ENCODE measurements around the gene SMO. TPM values are rescaled to one million over a fixed set of nuclear protein-coding genes. Genes with fewer than 3 reads are reported as not detected.

Gene SMO
- total RNA-seq: 1 to 10 TPM; 5.4 to 7.6 TPM
- long read RNA-seq, partial matches to known transcripts: 0 of 1 reads
- long read RNA-seq, other reads (novel, unspliced or antisense): 1 of 1 reads

DNA sequence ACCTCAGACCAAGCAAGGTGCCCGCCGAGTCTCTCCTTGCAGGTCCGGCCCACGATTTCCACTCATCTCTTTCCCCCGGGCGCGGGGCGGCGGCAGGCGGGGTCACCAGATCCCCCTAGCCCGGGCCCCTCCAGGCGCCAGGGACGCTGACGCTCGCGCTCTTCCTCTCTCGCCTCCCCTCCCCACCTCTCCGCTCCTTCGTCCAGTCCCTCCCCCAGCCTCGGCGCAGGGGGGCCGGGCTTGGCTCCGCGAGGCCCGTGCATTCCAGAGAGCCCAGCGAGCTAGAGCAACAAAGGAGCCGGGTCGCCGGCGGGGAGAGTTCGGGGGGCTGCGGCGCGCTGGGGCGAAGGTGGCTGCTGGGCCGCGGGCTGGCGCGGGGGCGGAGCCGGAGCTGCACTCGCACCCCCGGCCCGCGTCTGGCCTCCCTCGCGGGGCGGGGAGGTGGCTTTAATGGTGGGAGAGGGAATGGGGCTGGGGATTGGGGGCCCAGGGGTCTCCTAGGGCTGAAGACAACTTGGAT lies at the start of gene SMO:
Gene SMO, plus strand, starts transcription at position 262 of the 520 bp plus-strand sequence. CDS start 519 bp downstream, outside the sequence.
- peak; percentile 90 to 92 for ATAC-seq
- DNase-seq: peak; percentile 55
- intact Hi-C loops (cut with DNase I): no loop called here

DNA sequence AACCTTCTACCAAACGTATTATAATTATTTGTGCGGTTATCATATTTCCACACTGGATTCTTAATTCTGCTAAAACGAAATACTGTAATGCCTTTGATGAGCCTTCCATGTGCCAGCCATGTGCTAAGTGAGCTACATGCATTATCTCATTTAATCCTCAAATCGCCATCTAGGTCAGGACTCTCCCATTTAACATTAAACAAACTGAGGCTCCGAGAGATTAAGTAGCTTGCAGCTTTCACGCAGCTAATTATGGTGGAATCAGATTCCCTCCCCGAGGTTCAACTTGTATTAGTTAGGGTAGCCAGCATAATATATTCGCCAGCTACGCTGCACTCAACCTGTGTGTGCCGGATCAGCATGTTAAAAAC lies 44.7 kb upstream of the SMO start:
- intact Hi-C loops (cut with DNase I): no loop called here
- ATAC-seq: no peak
- no peak for DNase-seq

DNA sequence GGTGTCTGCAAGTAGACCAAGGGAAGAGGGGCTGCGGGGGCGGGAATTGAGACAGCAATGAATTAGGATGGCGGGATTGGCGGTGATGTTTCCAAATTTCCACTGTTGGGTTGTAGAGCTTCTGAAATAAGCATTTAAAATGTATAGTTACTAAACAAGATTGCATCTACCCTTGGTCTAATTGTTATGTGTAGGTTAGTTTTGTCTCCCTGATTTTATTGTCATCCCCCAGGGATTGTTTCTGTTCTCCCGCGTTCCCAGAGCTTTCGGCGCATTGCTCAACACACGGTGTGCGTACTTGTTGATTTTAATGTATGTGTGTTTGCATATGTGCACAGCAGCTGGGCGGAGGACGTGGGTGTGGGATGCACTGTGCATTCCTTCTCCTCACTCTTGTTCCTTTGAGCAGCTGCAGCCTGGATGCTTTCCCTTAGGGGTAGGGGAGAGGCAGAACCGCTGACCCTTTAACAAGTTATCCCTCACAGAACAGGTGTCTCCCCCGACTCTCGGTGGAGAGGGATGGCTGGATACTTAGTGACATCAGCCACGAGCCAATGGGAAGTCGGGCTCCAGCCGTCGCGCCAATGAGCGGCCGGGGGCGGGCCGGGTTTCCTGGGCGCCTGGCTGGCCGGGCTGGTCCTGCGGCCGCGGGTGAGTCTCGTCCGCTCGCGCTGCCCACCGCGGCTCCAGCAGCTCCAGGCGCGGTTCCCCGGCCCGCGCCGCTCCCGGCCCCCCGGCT lies 44.2 kb upstream of the SMO start, which contains the start of gene TSPAN33:
Gene TSPAN33, plus strand, starts transcription at position 613 of the 739 bp plus-strand sequence. CDS start 274 bp downstream, outside the sequence.
- peak; percentile 93 to 97 for ATAC-seq
- peak; percentile 82 for DNase-seq
- intact Hi-C loops (cut with DNase I): no loop called here

DNA sequence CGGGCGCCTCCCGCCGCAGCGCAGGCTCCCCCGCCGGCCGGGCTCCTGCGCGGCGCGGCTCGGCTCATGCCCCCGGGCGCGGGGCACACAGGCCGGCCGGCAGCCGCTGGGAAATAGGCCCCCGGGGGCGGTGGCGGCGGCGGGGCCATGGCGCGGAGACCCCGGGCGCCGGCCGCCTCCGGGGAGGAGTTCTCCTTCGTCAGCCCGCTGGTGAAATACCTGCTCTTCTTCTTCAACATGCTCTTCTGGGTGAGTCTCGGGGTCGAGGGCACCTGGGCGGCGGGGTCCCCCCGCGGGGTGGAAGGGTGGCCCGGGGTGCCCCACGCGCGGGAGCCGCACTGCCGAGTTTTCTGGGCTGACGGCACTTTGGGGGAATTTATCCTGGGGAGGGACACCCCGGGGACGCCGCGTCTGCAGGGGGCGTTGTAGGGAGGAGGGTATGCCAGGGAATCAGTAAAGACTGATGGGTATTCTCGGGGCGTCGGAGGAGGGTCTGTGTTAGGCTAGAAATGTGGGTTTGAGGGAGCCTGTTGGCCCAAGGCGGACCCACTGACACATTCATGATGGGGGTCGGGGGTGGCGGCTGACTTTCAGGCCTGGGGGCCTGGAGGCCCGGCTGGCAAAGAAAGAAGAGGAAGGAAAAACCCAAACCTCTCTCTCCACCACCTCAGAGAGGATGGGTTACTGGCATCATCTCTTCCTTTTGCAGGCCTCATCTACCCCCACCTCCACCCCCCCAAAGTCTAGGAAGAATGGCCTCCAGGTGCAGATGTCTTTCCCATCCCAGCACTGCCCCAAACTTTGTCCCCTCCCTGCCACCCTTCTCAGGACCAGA lies 43.4 kb upstream of the SMO start:
- intact Hi-C loops (cut with DNase I): no loop called here
- ATAC-seq (no peak), DNase-seq (no peak)

DNA sequence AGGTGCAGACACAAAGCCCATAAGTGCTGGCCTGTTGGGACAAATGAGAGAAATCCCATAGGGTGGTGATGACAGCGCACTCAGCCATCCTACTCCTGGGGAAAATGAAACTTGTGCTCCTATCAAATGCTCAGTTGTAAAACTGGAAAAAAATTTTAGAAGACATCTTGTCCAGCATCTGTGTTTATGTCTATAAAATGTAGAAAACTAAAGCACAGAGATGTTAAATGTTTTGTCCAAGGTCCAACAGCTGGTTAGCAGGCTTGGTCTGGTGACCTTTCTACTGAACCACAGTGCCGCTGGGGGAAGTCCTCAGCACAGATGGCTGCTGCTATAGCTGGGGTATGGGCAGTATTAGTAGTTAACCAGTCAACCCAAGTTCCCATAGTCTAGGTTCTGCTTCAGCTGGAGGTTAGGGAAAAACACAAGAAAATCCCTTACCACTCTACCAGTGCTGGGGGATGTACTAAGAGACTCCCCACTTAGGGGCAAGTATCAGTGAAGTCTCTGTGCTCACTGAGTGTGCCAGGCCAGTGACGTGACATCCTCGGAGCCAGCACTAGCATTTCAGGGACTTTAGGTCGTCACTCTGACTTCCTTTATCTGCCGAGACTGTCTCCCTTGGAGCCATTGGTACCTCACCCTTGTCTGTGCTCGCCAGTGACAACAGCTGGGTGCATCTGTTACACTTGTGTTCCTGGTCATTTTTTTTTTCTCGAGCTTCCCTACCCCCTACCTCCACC lies 42.0 kb upstream of the SMO start:
- DNase-seq: peak; percentile 39
- intact Hi-C loops (cut with DNase I): no loop called here
- ATAC-seq: peak in 1 of 2 donors; percentile 44

DNA sequence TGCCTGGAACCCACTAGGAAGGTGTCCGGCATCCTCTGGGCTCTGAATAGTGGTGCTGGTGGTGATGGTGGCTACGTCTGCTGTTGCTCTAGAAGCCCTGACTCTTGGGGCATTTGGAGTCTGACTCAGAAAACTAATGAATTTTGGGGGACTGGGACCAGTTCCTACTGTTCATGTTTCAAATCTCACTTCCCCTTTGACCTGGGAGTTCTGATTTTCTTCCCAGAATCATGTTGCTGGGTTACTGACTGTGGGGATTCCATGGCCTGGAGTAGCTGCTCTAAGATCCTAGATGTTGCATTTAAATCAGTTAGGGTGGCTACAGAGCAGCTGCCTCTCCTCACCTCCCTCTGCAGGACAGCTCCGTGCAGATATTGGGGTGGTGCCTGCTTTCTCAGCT lies 40.7 kb upstream of the SMO start:
- ATAC-seq (no peak), DNase-seq (no peak)
- intact Hi-C loops (cut with DNase I): no loop called here

DNA sequence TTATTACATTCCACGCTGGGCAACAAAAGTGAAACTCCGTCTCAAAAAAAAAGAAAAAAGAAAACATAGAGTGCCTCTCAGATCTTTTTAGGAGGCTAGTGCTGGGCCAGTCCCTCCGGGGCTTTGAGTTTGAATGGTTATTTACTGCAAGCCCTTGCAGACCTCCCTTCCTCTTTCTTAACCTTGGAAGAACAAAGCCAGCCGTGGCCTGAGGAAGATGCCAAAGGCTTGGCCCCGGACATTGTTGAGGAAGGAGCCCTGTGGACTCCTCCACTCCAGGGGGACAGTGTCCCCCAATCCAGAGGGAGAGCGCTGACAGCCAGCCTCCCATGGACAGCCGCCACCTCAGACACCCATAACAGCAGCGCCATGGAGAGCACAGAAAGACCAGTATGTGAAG lies 38.9 kb upstream of the SMO start:
- no peak for DNase-seq
- intact Hi-C loops (cut with DNase I): no loop called here
- ATAC-seq: peak in 1 of 2 donors; percentile 10

DNA sequence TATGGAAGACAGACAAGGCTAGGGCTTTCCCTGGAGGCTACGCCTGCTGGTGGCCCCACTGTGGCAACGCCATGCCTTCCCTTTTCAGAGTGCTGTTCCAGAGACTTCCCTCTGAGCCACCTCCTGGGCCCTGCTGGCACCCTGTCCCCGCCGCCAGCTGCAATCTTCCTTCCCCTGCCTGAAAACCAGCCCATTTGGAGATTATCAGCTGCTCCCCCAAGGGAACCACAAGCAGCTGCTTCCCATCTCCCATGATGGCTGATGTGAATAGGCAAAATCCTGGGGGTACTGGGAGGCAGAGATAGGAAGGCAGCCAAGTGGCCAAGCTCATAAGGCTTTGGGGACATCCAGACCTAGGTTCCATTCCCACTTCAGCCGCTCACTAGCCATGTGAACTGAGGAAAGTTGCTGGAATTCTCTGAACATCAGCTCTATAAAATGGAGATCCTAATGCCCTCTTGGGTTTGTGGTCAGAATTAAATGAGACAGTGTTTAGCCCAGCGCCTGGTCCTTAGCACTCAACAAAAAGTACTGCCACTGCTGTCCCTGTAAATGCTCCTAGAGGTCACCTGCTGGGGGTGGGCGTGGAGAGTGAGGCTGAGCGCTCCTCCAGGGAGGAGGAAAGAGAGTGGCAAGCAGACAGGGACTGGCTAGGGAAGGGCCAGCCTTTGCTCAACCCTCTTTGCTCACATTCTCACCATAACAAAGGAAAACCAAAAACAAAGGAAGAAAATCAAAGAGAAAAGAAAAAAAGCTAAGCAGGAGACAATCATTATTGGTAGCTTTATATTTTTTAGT lies 38.0 kb upstream of the SMO start:
- DNase-seq (no peak), ATAC-seq (peak; percentile 36 to 39)
- intact Hi-C loops (cut with DNase I): no loop called here

DNA sequence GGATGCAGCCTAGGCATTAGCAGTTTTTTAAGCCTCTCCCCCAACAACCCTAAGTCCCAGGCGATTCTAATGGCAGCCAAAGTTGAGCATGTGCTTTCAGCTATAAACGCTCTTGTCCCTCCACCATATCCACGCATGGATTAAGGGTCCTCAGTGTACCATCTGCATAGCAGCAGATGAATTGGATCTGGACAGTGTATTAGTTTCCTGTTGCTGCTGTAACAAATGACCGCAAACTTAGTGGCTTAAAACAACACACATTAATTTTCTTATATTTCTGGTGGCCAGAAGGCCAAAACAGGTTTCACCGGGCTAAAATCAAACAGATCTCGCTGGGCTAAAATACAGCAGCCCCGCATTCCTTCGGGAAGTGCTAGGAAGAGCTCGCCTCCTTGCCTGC lies 30.8 kb upstream of the SMO start:
- no peak for ATAC-seq
- intact Hi-C loops (cut with DNase I): no loop called here
- no peak for DNase-seq

DNA sequence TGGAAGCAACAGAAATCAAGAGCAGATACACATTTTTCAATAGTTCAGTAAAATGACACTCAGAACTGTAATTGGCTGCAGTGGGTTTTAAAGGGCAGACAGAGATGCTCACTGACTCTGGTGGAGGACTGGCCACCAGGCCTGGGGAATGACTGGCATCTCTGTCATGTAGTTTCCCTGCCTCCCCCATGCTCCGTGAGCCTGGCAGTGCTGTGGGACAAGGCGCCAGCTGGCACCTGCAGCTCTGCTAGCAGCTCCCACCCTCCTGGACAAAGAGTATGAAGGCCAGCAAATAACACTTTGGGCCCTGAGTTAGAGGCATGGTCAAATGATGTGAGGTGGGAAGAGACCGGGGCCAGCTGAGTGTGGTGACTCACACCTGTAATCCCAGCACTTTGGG lies 28.9 kb upstream of the SMO start:
- intact Hi-C loops (cut with DNase I): no loop called here
- DNase-seq (no peak), ATAC-seq (peak in 1 of 2 donors; percentile 55)

DNA sequence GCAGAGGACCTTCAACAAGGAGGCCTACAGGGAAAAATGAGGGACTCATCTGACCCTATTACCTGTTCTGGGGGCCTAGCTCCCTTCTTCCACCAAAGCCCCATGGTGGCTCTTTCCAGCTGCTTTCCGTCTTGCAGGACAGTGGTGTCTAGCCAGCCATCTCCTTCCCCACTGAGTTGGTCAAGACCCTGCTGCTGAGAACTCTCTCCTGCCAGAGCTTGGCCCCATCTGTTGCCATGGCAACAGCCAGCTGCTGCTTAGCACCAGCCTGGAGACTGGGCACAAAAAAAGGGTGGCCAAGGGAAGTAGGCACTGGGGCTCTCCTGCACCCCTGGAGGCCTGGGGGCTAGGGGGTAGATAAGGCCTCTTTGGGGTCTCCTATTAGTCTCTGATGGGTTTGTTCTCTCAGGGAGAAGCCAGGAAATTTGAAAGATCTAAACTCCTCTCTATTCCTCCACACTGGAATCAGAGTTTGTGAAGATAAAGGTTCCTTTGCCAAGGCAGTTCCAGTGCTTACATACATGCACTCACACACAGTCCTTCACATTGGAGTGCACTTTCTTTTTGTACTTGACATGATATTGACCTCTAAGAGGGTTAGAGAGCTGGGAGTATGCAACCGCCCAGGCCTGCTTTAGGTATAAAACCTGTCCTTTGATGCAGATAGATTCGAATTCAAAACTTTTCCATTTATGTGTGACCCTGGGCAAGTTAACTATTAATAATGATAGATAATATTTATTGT lies 28.1 kb upstream of the SMO start:
- DNase-seq (no peak), ATAC-seq (no peak)
- intact Hi-C loops (cut with DNase I): loop anchor here in 1 of 2 donors (10.0 kb wide), 1 partner anchor 54 kb away; no protein-coding TSS in a partner anchor

DNA sequence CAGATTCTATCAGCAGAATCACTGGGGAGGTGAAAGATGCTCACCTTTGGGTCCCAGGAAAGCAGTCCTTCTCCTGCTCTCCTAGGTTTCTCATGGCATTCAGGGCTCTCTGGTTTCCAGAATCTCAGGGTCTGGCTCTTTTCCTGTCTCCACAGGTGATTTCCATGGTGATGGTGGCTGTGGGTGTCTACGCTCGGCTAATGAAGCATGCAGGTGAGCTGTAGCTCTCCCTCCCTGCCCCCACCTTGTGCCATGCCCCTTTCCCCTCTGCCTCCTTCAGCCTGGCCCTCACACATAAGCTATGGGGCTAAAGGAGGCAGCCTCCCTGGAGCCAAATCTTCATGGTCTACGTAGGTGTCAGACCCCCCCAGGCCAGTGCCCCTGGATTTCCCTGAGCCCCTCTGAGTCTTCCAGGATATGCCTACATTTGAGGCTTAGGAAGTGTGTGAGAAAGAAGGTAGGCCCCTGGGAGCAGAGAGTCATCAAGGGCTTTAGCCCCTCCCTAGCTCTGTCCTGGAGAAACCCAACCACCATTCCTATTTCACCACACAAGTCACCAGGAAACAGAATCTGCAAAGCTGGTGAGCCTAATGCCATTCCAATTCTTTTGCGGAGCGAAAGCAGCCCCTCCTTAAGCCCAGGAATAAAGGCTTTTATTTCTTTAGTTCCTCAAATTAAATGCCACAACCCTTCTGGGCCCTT lies 26.8 kb upstream of the SMO start:
- ATAC-seq (no peak), DNase-seq (no peak)
- intact Hi-C loops (cut with DNase I): loop anchor here in 1 of 2 donors (10.0 kb wide), 1 partner anchor 53 kb away; no protein-coding TSS in a partner anchor

DNA sequence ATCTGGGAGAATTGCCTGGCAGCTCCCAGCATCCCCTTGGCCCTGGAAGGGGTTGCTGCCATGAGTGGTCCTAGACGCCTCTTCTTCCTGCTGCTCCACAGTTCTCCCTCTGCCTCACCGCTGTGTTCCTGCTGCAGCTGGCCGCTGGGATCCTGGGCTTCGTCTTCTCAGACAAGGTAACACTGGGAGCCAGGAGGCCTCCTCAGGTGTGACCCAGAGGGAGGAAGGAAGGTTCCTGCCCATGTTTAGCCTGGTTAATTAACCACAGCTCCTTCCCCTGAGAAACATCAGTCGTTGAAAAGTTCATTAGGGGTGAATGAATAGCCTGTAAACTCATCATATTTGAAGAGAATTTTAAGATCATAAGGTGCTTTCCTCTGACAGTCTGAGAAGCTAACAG lies 25.7 kb upstream of the SMO start:
- ATAC-seq: no peak
- intact Hi-C loops (cut with DNase I): loop anchor here in 1 of 2 donors (10.0 kb wide), 1 partner anchor 52 kb away; no protein-coding TSS in a partner anchor
- no peak for DNase-seq

DNA sequence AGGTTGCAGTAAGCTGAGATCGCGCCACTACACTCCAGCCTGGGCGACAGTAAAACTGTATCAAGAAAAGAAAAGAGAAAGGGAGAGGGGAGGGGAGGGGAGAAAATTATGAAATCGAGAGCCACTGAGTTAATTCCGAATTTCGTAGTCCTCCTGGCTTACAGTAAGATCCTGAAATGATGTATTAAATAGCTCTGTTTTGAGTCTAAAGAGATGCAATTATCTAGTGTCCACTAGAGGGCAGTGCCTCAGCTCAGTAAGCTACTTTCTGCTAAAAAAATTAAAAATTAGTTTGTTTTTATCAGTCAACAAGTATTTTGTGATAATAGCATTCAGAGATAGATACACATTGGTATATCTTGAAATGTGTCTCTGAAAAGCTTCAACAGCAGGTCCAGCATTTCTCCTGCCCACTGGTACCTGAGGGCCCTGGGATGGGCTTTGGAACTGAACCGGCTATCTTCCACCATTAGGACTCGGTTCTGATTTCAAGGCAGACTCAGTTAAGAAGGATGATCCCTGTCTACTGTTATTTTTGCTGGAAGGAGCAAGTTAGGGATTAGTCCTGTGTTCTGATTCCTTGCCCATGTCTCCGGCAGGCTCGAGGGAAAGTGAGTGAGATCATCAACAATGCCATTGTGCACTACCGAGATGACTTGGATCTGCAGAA lies 24.4 kb upstream of the SMO start:
- intact Hi-C loops (cut with DNase I): loop anchor here (1.0 to 10.0 kb wide), 2 partner anchors 46 to 51 kb away; no protein-coding TSS in a partner anchor
- ATAC-seq: no peak

DNA sequence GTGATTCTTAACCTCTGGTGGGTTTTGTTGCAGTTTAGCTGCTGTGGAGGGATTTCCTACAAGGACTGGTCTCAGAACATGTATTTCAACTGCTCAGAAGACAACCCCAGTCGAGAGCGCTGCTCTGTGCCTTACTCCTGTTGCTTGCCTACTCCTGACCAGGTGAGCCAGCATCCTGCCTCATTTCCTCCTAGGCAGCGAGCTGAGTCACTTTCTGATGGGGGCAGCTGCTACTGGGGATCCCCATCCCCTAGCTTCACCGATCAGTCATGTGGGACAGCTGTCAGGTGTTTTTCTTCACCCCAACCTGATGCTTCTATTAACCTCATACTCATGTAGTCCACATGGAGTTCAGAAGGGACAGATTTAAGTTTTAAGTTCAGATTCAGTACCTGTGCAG lies 21.7 kb upstream of the SMO start:
- ATAC-seq (no peak), DNase-seq (no peak)
- intact Hi-C loops (cut with DNase I): loop anchor here in 1 of 2 donors (10.0 kb wide), 1 partner anchor 48 kb away; no protein-coding TSS in a partner anchor

More for the DNA sequence above, 24.4 kb upstream of the SMO start:
- DNase-seq: no peak

DNA sequence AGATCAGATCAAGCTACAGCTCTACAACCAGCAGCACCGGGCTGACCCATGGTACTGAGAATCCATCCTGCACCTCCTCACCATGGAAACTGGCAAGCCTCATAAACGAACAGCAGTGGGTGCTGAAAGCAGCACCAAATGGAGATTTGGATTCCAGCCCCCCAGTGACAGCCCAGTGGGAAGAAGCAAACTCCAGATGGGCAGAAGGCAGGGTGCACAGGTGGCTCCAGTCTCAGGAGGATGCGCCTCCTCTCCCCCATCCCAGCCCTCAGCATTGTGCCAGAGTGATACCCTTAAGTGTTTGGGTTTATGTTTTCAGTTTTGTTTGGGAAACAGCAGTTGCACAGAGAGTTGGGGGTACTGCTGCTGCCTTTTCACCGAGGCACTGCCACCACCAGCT lies 20.6 kb upstream of the SMO start:
- intact Hi-C loops (cut with DNase I): loop anchor here in 1 of 2 donors (10.0 kb wide), 1 partner anchor 47 kb away; no protein-coding TSS in a partner anchor
- ATAC-seq (no peak), DNase-seq (no peak)

Data from left cardiac atrium (tissue), 4 donors.